Stimulated activated CD4-positive, alpha-beta T cell treated with anti-CD3 and anti-CD28 coated beads, Interleukin-4, amount 100 ng/mL, for 4 hours (primary cell): Measurements from ENCODE around the gene HEATR5B.
"Not testable (repeated sequence)": the region's sequence is repeated elsewhere in the genome, so short reads cannot be mapped to it uniquely, and the experiment has no call there.

ENCODE experiments used
- DNase-seq, 2 experiments: peaks; one replicate each; pipeline ENCODE4 v3.0.0-alpha.2; 2020

HEATR5B gene

GRCh38 chr2:37061013-37061711 is 23.0 kb downstream of the HEATR5B start:
- no peak for DNase-seq

GRCh38 chr2:37060446-37060845 is 23.7 kb downstream of the HEATR5B start:
- no peak for DNase-seq

GRCh38 chr2:37059841-37060240 is 24.3 kb downstream of the HEATR5B start:
- DNase-seq, result no peak

- no peak for DNase-seq
Observed at GRCh38 chr2:37052600-37053332, 31.4 kb downstream of the HEATR5B start.

- no peak for DNase-seq
Observed at GRCh38 chr2:37039580-37039979, 44.6 kb downstream of the HEATR5B start.

GRCh38 chr2:37037771-37038170 is 46.4 kb downstream of the HEATR5B start:
- no peak for DNase-seq

- DNase-seq, result no peak
Observed at GRCh38 chr2:37029758-37030157, 54.4 kb downstream of the HEATR5B start.

GRCh38 chr2:37026050-37026449 is 58.1 kb downstream of the HEATR5B start:
- DNase-seq, result no peak

- no peak for DNase-seq
Observed at GRCh38 chr2:37020887-37021796, 63.0 kb downstream of the HEATR5B start.

- DNase-seq, result no peak
Observed at GRCh38 chr2:37020212-37020886, 63.8 kb downstream of the HEATR5B start.

GRCh38 chr2:37013315-37013641 is 70.9 kb downstream of the HEATR5B start:
- no peak for DNase-seq

GRCh38 chr2:37011130-37011529 is 73.0 kb downstream of the HEATR5B start:
- no peak for DNase-seq

GRCh38 chr2:37005118-37005868 is 78.9 kb downstream of the HEATR5B start:
- no peak for DNase-seq

- no peak for DNase-seq
Observed at GRCh38 chr2:37000988-37001556, 83.1 kb downstream of the HEATR5B start.

- no peak for DNase-seq
Observed at GRCh38 chr2:37000318-37000717, 83.9 kb downstream of the HEATR5B start.

- not testable (repeated sequence) for DNase-seq
Observed at GRCh38 chr2:36999416-36999815, 84.8 kb downstream of the HEATR5B start.

GRCh38 chr2:36993841-36994620 is 90.1 kb downstream of the HEATR5B start:
- no peak for DNase-seq

- DNase-seq, result no peak
Observed at GRCh38 chr2:36988008-36988407, 96.2 kb downstream of the HEATR5B start.

GRCh38 chr2:36982467-36982866 is 101.7 kb downstream of the HEATR5B start:
- no peak for DNase-seq

GRCh38 chr2:36981911-36982310 is 102.3 kb downstream of the HEATR5B start:
- no peak for DNase-seq

- DNase-seq, result not testable (repeated sequence)
Observed at GRCh38 chr2:36979007-36979406, 105.2 kb downstream of the HEATR5B start.
